ENCODE measurements around the gene ZXDC.

DNA sequence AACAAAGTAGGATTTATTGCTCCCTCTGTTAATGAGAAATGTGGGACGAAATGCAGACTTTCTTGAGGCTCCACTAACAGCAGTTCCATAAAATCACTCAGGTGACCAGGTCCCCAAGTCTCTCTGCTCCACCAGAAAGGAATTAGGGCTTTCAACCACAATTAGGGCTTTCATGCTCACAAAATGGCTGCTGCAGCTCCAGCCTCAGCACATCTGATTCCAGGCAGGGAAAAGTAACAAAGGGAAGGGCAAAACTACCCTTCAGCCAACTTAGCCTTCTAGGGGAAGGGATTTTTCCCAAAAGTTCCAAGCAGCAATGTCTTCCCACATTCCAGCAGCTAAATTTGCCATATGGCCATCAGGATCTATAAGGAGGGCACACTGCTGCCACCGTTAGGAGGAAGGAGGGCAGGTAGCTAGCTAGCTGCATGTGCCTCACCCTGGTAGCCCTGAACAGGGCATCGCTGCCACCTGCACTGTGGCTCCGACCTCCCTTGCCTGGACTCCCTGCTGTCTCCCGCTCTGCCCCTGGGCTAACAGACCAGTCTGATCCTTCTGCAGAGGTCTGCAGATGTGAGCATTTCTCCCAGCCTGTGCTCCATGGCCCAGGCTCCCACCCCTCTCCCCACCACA is 68.2 kb downstream of the ZXDC start:
- TF ChIP-seq, protein P1, sequence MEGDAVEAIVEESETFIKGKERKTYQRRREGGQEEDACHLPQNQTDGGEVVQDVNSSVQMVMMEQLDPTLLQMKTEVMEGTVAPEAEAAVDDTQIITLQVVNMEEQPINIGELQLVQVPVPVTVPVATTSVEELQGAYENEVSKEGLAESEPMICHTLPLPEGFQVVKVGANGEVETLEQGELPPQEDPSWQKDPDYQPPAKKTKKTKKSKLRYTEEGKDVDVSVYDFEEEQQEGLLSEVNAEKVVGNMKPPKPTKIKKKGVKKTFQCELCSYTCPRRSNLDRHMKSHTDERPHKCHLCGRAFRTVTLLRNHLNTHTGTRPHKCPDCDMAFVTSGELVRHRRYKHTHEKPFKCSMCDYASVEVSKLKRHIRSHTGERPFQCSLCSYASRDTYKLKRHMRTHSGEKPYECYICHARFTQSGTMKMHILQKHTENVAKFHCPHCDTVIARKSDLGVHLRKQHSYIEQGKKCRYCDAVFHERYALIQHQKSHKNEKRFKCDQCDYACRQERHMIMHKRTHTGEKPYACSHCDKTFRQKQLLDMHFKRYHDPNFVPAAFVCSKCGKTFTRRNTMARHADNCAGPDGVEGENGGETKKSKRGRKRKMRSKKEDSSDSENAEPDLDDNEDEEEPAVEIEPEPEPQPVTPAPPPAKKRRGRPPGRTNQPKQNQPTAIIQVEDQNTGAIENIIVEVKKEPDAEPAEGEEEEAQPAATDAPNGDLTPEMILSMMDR (IDR thresholded peaks at IDR 0.05) = no peak
- TF ChIP-seq POLR2A (IDR thresholded peaks at IDR 0.05) = no peak

Data from esophagus squamous epithelium (tissue), 4 donors.